Activated naive CD4-positive, alpha-beta T cell treated with anti-CD3 and anti-CD28 coated beads, Interleukin-2, amount 50 U/mL, for 24 hours (primary cell): ENCODE data around the gene MED16.
"Not testable (repeated sequence)": the region's sequence is repeated elsewhere in the genome, so short reads cannot be mapped to it uniquely, and the experiment has no call there.

Source experiments
- H3K27ac Mint-ChIP-seq: one replicate; pipeline ENCODE4 v1.8.0; 2021; ENCODE audit warnings: mild to moderate bottlenecking, mixed read lengths
- H3K27me3 Mint-ChIP-seq: one replicate; pipeline ENCODE4 v1.8.0; 2021; ENCODE audit warnings: mixed read lengths
- H3K36me3 Mint-ChIP-seq: one replicate; pipeline ENCODE4 v1.8.0; 2021; ENCODE audit warnings: mixed read lengths
- H3K4me1 Mint-ChIP-seq: one replicate; pipeline ENCODE4 v1.8.0; 2021; ENCODE audit warnings: mixed read lengths
- H3K4me3 Mint-ChIP-seq: one replicate; pipeline ENCODE4 v1.8.0; 2021; ENCODE audit warnings: mild to moderate bottlenecking, mixed read lengths
- H3K9me3 Mint-ChIP-seq: one replicate; pipeline ENCODE4 v1.8.0; 2021; ENCODE audit warnings: mixed read lengths

Gene MED16

DNA sequence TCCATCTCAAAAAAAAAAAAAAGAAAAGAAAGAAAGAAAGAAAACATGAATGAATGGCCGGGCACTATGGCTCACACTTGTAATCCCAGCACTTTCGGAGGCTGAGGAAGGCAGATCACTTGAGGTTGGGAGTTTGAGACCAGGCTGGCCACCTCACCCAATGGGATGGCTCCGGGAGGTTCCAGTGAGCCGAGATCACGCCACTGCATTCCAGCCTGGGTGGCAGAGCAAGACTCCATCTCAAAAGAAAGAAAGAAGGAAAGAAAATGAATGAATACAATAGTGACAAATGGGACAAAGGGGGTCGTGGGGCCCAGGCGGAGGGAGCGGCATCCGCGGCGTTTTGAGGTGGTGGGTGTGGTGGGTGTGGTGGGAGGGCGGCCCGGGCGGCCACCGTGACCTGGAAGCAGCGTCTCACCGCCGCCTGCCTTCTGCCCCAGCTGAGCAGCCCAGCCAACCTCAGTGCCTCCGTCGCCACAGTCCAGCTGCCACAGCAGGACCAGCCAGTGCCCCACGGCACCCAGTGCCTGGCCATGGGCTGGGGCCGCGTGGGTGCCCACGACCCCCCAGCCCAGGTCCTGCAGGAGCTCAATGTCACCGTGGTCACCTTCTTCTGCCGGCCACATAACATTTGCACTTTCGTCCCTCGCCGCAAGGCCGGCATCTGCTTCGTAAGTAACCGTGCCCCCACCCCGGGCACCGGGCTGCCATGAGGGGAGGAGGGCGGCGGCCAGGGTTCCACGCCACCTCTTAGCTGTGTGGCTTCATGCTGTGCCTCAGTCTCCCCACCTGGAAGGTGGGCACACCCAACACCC, 47.1 kb downstream of the MED16 start:
- H3K27me3 Mint-ChIP-seq = peaks cover 26% of the 10 kb centered on the region
- no peaks in the 10 kb centered on the region for H3K9me3 Mint-ChIP-seq
- peaks cover 4% of the 10 kb centered on the region for H3K4me1 Mint-ChIP-seq
- no peak overlapping the region for H3K27ac Mint-ChIP-seq
- H3K4me3 Mint-ChIP-seq = no peak overlapping the region
- H3K36me3 Mint-ChIP-seq = no peaks in the 10 kb centered on the region

DNA sequence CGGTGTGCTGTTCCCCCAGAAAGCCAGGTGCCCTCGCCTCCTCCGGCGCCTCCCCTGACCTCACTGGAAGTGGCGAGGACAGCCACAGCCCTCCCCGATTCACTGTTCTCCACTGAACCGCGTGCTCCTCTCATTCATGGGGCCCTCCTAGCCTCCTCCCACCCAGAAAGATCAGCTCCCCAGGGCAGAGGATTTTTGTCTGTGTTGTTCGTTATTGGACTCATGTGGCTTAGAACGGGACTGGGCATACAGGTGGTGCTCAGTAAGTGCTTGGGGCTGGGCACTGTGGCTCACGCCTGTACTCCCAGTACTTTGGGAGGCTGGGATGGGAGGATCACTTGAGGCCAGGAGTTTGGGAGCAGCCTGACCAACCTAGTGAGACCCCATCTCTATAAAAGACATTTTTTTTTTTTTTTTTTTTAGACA, 48.4 kb downstream of the MED16 start:
- H3K4me1 Mint-ChIP-seq = peaks cover 4% of the 10 kb centered on the region
- no peak overlapping the region for H3K27ac Mint-ChIP-seq
- H3K27me3 Mint-ChIP-seq = peaks cover 24% of the 10 kb centered on the region
- no peaks in the 10 kb centered on the region for H3K36me3 Mint-ChIP-seq
- no peak overlapping the region for H3K4me3 Mint-ChIP-seq
- no peaks in the 10 kb centered on the region for H3K9me3 Mint-ChIP-seq

DNA sequence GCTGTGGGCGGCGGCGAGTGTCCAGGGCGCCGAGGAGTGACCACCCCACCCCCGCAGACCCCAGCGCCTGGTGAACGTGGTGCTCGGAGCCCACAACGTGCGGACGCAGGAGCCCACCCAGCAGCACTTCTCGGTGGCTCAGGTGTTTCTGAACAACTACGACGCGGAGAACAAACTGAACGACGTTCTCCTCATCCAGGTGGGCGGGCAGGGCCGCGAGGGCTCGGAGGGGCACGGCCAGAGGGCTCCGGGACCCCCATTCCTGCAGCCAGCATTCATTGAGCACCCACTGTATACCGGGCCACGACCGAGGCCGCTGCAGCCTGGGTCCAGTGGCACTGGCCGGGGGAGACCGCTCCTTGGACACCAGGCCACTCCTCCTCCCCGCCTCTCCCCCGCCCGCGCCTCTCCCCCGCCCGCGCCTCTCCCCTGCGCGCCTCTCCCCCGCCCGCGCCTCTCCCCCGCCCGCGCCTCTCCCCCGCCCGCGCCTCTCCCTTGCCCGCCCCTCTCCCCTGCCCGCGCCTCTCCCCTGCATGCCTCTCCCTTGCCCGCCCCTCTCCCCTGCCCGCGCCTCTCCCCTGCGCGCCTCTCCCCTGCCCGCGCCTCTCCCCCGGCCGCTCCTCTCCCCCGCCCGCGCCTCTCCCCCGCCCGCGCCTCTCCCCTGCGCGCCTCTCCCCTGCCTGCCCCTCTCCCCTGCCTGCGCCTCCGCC, 49.0 kb downstream of the MED16 start:
- Mint-ChIP-seq H3K9me3 (no peaks in the 10 kb centered on the region), H3K4me3 (no peak overlapping the region), H3K4me1 (peaks cover 4% of the 10 kb centered on the region), H3K27me3 (peaks cover 23% of the 10 kb centered on the region), H3K27ac (no peak overlapping the region), H3K36me3 (no peaks in the 10 kb centered on the region)

DNA sequence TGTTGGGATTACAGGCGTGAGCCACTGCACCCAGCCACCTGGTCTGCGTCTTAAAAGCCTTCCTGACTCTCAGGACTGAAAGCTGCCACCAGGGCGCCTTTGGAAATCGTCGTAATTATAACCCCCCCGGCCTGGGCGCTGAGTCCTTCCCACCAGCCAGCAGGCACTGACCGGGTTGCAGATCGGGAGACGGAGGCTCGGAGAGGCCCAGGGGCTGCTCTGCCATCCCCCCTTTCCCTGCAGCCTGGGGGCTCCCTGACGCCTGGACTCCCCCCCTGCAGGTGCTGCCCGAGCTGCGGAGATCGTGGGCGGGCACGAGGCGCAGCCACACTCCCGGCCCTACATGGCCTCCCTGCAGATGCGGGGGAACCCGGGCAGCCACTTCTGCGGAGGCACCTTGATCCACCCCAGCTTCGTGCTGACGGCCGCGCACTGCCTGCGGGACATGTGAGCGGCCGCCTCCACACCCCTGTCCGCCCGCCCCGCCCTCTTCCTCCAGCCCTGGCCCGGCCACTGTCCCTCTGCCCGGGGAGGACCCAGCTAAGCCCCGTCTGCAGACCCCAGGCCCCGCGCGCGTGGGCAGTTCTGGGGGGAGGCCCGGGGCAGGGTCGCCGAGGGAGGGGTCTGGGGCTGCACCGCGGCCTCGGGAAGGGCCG, 49.7 kb downstream of the MED16 start:
- Mint-ChIP-seq H3K4me1 (peaks cover 4% of the 10 kb centered on the region), H3K27ac (no peak overlapping the region)

DNA sequence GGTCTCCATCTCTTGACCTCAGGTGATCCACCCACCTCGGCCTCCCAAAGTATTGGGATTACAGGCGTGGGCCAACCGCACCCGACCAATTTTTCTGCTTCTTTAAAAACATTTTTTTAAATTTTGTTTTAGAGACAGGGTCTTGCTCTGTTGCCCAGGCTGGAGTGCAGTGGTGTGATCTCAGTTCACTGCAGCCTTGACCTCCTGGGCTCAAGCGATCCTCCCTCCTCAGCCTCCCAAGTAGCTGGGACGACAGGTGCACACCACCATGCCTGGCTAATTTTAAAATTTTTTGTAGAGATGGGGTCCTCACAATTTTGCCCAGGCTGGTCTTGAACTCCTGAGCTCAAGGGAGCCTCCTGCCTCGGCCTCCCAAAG, 50.2 kb downstream of the MED16 start:
- H3K9me3 Mint-ChIP-seq, H3K27ac Mint-ChIP-seq, H3K4me3 Mint-ChIP-seq, H3K36me3 Mint-ChIP-seq, H3K4me1 Mint-ChIP-seq: not testable (repeated sequence)
- H3K27me3 Mint-ChIP-seq = peaks cover 20% of the 10 kb centered on the region

More for the DNA sequence above, 49.7 kb downstream of the MED16 start:
- no peak overlapping the region for H3K4me3 Mint-ChIP-seq
- H3K9me3 Mint-ChIP-seq = no peaks in the 10 kb centered on the region
- peaks cover 22% of the 10 kb centered on the region for H3K27me3 Mint-ChIP-seq
- no peaks in the 10 kb centered on the region for H3K36me3 Mint-ChIP-seq

DNA sequence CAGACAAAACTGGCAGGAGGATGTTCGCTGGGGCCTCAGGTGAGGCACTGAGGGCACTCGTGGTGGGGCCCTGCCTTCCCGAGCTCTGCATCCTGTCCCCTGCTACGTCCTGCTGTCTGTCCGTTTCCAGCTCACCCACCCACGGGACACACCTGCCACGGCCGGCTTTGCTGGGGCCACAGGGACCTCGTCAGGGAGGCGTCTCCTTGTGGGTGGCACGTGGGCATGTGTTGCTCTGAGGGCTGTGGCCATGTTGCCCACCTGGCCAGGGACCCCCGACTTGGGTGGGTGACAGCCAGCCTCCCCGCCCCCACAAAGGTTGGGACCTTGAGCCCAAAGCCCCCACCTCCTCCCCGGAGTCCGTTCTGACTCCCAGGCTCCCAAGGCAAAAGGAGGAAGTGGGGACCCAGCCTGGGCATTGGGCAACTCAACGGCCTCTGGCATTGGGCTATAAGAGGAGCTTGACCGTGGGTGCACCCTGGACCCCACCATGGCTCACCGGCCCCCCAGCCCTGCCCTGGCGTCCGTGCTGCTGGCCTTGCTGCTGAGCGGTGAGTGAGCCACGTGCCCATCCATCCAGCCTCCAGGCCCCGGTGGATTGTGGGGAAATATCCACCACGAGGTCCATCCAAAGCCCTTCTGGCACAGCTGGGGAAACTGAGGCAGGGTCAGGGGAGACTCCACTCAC, 52.3 kb downstream of the MED16 start, which contains the start of gene PRTN3:
PRTN3 (plus strand) TSS at position 481 of the 688 bp plus-strand sequence; CDS start at position 491, 10 bp downstream.
- Mint-ChIP-seq H3K4me3 (no peak within 1 kb of the TSS), H3K9me3 (no peaks in the 10 kb centered on the region), H3K4me1 (peaks cover 4% of the 10 kb centered on the region), H3K36me3 (no peaks in the 10 kb centered on the region), H3K27ac (no peak within 1 kb of the TSS), H3K27me3 (peaks cover 18% of the 10 kb centered on the region)

DNA sequence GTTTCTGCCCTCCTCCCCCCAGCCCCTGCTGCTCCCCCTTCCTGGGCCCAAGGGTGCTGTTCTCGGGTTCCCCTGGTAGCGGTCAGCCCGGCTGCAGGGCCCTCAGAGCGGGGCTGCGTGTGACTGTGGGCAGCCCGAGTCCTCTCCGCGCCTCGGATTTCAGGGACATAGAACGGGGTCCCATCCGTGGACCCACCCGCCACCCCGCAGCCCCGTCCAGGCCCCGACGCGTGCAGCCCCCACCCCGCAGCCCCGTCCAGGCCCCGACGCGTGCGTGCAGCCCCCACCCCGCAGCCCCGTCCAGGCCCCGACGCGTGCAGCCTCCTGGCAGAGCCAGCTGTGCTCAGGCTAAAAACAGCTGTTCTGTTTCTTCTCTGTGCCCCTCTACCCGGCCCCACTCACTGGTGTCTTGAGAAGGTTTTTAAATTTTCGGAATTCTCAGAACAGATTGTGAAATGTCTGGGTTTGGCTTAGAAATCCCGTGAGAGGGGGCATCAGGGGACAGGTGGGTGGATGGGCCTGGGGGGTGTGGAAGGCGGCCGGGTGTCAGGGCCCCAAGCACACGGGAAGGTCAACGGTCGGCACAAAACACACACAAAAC, 57.7 kb downstream of the MED16 start:
- H3K36me3 Mint-ChIP-seq = no peaks in the 10 kb centered on the region
- H3K9me3 Mint-ChIP-seq = no peaks in the 10 kb centered on the region
- H3K4me3 Mint-ChIP-seq = no peak overlapping the region
- no peaks in the 10 kb centered on the region for H3K4me1 Mint-ChIP-seq
- peaks cover 6% of the 10 kb centered on the region for H3K27me3 Mint-ChIP-seq
- H3K27ac Mint-ChIP-seq = no peak overlapping the region

DNA sequence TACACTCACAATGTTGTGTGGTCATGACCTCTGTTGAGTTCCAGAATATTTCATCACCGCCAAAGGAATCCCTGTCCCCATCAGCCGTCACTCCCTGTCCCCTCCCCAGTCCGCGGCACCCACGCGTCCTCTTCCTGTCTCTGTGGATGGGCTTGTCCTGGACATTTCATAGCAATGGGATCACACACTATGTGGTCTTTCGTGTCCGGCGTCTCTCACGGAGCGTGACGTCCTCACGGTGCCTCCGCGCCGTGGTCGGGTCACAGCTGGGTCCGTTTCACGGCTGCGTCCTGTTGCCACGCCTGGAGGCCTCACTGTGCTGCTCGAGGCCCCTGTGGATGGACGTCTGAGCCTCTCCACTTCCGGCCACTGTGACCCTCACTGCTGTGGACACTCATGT, 58.8 kb downstream of the MED16 start:
- Mint-ChIP-seq H3K4me3 (no peak overlapping the region), H3K27ac (no peak overlapping the region), H3K27me3 (peaks cover 6% of the 10 kb centered on the region), H3K9me3 (no peaks in the 10 kb centered on the region), H3K4me1 (no peaks in the 10 kb centered on the region), H3K36me3 (no peaks in the 10 kb centered on the region)

DNA sequence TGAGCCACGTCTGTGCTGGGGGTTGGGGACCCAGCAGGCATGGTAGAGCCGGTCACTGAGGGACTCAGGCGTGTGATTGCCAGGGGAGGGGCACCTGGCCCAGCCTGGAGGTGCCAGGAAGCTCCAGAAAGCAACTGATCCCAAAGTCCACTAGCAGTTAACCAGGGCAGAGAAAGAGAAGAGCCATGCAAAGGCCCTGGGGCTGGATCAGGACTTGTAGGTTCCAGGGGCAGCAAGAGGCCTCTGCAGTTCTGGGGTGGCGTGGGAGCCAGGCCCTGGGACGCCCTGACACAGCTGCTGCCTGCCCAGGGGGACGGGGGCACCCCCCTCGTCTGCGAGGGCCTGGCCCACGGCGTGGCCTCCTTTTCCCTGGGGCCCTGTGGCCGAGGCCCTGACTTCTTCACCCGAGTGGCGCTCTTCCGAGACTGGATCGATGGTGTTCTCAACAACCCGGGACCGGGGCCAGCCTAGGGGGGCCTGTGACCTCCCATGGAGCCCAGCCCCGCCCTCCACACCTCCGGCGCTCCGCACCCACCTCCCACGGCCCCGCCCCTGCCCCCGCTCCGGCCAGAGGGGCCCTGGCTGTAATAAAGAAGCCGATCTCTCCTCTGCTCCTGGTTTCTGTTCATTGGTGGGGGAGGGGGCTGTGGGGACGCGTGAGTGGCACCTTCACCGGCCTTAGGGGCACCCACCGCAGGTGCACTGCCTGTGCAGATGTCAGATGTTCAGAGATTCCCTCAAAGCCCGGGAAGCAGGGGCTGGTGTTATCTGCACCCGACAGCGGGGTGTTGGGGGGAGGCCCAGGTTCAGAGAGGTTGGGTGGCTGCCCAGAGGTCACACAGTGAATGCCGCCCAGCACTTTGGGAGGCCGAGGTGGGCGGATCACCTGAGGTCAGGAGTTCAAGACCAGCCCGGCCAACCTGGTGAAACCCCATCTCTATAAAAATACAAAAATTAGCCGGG, 61.3 kb downstream of the MED16 start:
- Mint-ChIP-seq H3K27ac (no peak overlapping the region), H3K27me3 (peaks cover 3% of the 10 kb centered on the region), H3K36me3 (no peaks in the 10 kb centered on the region), H3K4me1 (no peaks in the 10 kb centered on the region), H3K4me3 (no peak overlapping the region), H3K9me3 (no peaks in the 10 kb centered on the region)

DNA sequence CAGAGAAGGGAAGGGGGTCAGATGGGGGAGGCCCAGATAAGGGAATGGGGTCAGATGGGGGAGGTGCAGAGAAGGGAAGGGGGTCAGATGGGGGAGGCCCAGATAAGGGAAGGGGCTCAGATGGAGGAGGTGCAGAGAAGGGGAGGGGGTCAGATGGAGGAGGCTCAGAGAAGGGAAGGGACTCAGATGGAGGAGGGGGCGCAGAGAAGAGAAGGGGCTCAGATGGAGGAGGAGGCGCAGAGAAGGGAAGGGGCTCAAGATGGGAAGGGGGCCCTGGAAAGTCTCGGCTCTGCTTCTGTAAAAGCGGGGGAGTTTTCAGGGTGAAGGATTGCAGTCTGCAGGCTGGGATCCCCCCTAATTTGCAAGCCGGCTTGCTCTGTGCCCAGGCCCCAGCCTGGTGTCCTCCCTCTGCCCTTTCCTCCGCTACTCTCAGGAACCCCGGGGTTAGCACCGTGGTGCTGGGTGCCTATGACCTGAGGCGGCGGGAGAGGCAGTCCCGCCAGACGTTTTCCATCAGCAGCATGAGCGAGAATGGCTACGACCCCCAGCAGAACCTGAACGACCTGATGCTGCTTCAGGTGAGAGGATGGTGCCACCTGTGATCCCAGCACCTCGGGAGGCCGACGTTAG, 63.7 kb downstream of the MED16 start:
- no peaks in the 10 kb centered on the region for H3K4me1 Mint-ChIP-seq
- no peak overlapping the region for H3K27ac Mint-ChIP-seq
- H3K4me3 Mint-ChIP-seq = no peak overlapping the region
- H3K27me3 Mint-ChIP-seq = peaks cover under 1% of the 10 kb centered on the region
- H3K9me3 Mint-ChIP-seq = no peaks in the 10 kb centered on the region
- no peaks in the 10 kb centered on the region for H3K36me3 Mint-ChIP-seq

DNA sequence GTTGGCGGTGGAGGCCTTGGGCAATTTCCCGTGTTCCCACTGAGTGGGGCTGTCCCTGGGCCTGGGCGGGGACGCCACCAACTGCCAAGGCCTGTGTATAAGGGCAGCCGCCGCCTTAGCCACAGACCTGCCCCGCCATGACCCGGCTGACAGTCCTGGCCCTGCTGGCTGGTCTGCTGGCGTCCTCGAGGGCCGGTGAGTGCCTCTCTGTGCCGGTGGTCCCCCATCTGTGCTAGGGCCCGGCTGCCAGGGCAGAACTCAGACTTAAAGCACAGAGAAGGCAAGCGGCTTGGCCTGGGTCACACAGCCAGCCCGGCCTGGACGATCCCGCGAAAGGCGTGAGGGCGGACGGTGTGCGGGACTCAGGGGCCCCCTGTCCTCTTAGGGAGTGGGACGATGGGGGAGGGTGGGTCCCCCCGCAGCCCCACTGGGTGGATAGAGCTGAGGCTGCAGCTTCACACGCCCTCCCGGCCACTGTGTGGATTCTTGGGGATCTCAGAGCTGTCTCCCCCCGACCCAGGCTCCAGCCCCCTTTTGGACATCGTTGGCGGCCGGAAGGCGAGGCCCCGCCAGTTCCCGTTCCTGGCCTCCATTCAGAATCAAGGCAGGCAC, 65.2 kb downstream of the MED16 start, which contains the start of gene AZU1:
AZU1 (plus strand) TSS at position 128 of the 612 bp plus-strand sequence; CDS start at position 138, 10 bp downstream.
- no peaks in the 10 kb centered on the region for H3K4me1 Mint-ChIP-seq
- peaks cover 7% of the 10 kb centered on the region for H3K27me3 Mint-ChIP-seq
- H3K27ac Mint-ChIP-seq = no peak within 1 kb of the TSS
- H3K36me3 Mint-ChIP-seq = no peaks in the 10 kb centered on the region
- H3K9me3 Mint-ChIP-seq = no peaks in the 10 kb centered on the region
- no peak within 1 kb of the TSS for H3K4me3 Mint-ChIP-seq

DNA sequence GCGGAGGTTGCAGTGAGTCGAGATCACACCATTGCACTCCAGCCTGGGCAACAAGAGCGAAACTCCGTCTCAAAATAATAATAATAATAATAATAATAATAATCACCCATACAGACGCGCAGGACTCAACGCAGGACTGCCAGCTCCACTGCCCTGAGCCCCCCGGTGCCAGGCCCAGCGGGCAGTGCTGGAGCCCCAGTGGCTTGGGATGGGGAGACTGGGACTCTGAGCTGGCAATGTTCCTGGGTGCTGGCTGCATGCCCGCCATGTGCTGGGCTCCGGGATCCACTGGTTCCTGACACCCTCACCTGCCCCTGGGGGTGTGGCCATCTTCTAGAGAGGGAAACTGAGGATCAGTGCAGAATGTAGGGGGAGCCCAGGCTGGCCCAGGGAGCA, 65.7 kb downstream of the MED16 start:
- Mint-ChIP-seq H3K27ac (no peak overlapping the region), H3K27me3 (peaks cover 7% of the 10 kb centered on the region), H3K4me1 (no peaks in the 10 kb centered on the region), H3K4me3 (no peak overlapping the region), H3K36me3 (no peaks in the 10 kb centered on the region), H3K9me3 (no peaks in the 10 kb centered on the region)

DNA sequence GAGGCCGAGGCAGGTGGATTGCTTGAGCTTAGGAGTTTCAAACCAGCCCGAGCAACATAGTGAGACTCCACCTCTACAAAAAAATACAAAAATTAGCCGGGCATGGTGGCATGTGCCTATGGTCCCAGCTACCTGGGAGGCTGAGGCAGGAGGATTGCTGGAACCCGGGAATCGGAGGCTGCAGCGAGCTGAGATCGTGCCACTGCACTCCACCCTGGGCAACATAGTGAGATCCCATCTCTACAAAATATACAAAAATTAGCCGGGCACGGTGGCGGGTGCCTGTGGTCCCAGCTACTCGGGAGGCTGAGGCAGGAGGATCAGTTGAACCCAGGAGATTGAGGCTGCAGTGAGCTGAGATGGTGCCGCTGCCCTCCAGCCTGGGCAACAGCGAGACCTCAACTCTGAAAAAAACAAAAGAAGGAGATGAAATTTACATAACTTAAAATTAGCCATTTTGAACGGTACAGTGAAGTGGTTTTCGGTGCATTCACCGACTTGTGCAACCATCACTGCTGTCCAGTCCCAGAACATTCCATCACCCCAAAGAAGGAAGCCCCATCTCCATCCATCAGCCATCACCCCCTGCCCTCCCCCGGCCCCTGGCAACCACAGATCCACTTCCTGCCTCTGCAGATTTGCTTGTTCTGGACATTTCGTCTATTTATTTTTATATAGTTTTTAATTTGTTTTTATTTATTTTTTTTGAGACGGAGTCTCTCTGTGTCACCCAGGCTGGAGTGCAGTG, 66.9 kb downstream of the MED16 start:
- Mint-ChIP-seq H3K4me3 (no peak overlapping the region), H3K27ac (no peak overlapping the region), H3K9me3 (no peaks in the 10 kb centered on the region), H3K36me3 (no peaks in the 10 kb centered on the region), H3K27me3 (peaks cover 7% of the 10 kb centered on the region), H3K4me1 (no peaks in the 10 kb centered on the region)
